ENCODE measurements around the gene KCNH8.

DNA sequence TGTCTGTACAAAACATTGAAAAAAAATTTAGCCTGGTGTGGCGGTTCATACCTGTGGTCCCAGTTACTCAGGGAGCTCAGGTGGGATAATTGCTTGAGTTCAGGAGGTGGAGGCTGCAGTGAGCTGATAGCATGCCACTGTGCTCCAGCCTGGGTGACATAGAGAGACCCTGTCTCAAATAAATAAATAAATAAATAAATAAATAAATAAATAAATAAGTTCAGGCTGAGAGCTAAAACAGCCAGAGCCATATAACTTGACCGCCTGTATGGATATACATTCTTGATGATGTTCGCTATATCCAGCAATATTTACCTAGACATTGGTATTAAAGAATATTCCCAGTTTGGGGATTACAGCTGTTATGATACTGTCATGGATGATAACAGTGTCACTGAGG lies 146.9 kb downstream of the KCNH8 start:
- TF ChIP-seq EZH2 (IDR thresholded peaks at IDR 0.05; ENCODE audit: low read length, missing control alignments) (no peak), CTCF (conservative IDR thresholded peaks at IDR 0.05 in 1 of 2, IDR thresholded peaks at IDR 0.05 in 1 of 2; ENCODE audit: low read depth in 1 of 2, low read length in 2 of 2) (no peak)

All from fibroblast of lung (primary cell).